GM21723 (cell line): ENCODE measurements around the gene PRKN.

Source experiments
- ATAC-seq: cut with Tn5 transposase; IDR thresholded peaks from one replicate; pipeline ENCODE4 v1.9.1; 2021; ENCODE audit warnings: mild to moderate bottlenecking, moderate library complexity; ENCODE audit not compliant: unreplicated experiment

The PRKN gene

GRCh38 chr6:162200945-162201690, 526.4 kb downstream of the PRKN start:
- ATAC-seq, result no peak

- ATAC-seq, result no peak
These were observed 527.5 kb downstream of the PRKN start for GRCh38 chr6:162200041-162200440.

DNA sequence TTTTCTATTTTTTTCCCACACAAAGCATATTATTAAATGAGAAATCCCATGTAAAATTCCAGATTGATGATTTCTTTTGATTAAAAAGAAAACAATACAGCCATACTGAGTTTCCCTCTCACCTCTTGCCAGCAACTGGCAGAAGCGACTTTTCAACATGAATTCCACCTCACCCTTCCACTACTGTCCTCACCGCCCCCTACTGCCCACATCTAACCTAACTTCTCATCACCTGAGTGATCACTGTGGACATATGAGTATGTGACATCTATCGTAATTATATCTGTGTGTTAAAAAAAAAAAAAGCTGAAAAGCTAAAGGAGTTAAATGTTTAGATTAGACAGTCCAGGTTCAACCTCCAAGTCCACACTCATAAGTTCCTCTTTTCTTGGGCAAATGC, 528.6 kb downstream of the PRKN start:
- ATAC-seq, result no peak

DNA sequence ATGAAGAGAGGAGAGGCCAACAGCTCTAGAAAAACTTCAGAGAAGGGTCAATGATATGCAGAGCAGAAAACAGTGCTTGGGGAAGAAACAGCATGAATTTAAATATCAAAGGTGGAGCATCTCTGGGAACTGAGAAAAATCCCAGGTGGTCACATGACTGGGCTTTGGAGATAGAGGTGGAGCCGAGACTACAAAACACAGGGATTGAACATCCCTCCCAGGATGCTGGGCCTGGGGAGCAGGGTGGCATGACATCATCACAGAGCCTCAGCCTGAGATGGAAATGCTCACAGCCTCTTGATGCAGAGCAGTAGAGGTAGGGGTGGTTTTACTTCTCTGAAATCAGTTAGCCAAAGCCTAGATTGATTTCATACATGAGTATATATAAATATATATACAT, 529.5 kb downstream of the PRKN start:
- no peak for ATAC-seq

DNA sequence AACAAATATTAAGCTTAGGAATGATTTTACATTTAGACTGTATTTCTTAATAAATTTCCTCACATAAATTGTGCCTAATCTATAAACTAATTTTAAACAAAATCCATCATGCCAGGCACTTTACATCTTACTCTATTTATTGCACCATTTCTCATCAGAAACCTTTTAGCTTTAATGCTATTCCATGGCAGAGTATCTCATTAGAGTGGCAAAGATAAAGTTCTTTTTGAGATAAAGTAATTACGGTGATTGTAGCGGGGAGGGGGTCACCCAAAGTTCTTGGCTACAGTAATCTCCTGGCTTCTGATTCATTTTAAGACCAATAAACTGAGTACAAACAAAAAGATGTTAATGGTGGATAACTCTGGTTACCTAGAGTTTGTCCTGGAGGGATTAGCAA, 532.1 kb downstream of the PRKN start:
- ATAC-seq, result no peak

DNA sequence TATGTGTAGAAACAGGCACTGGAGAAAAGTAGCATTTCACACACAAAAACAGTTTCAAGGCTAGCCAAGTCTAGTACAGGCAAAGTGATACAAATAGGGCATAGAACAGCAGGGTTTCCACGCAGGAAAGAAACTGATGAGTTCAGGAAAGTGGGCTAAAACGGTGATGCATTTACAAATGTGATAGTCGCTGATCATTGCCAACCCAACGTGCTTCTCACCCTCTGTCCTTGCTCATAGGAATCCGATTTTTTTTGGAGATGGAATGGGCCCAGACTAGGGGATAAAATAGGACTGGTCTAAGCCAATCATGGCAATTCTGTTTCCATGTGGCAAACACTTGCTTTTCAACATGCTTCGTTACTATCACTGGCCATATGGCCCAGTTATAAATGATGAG, 536.6 kb downstream of the PRKN start:
- no peak for ATAC-seq

GRCh38 chr6:162187168-162187935, 540.2 kb downstream of the PRKN start:
- ATAC-seq, result no peak

- no peak for ATAC-seq
These were observed 543.1 kb downstream of the PRKN start for GRCh38 chr6:162184465-162184864.

GRCh38 chr6:162181741-162182401, 545.7 kb downstream of the PRKN start:
- no peak for ATAC-seq

- no peak for ATAC-seq
These were observed 546.5 kb downstream of the PRKN start for GRCh38 chr6:162181111-162181510.

- ATAC-seq, result no peak
These were observed 548.2 kb downstream of the PRKN start for GRCh38 chr6:162179196-162179951.

GRCh38 chr6:162178666-162179065, 548.9 kb downstream of the PRKN start:
- ATAC-seq, result no peak

- ATAC-seq, result no peak
These were observed 549.3 kb downstream of the PRKN start for GRCh38 chr6:162178266-162178665.

GRCh38 chr6:162177746-162178145, 549.8 kb downstream of the PRKN start:
- ATAC-seq, result no peak

DNA sequence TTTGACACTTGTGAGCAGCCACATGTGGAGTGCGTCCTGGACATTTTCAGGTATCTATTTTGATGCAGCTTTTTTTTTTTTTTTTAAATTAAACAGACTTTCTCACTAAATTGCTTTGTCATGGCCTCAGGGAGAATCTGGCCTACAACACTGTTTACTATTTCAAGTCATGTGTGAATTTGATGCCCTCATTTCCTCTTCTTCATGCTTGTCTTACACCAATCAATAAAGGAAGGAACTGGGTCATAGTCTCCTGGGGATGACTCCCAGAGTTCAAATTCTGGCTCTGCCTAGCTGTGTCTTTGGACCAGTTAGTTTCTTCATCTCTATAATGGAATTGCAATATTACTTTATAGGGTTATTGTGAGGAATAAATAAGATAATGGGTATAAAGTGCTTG, 554.1 kb downstream of the PRKN start:
- ATAC-seq, result no peak

- no peak for ATAC-seq
These were observed 562.1 kb downstream of the PRKN start for GRCh38 chr6:162165479-162165878.

- ATAC-seq, result no peak
These were observed 570.2 kb downstream of the PRKN start for GRCh38 chr6:162157167-162157870.

DNA sequence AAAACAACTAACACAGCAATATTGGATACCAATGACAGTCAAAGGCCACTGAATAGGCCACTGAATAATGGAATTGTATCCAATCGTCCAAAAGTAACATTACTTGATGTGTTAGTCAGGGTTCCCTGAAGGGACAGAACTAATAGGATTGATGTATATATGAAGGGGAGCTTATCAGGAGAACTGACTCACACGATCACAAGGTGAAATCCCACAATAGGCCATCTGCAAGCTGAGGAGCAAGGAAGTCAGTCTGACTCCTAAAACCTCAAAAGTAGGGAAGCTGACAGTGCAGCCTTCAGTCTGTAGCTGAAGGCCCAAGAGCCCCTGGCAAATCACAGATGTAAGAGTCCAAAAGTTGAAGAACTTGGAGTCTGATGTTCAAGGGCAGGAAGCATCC, 571.4 kb downstream of the PRKN start:
- ATAC-seq, result no peak

- ATAC-seq, result no peak
These were observed 572.6 kb downstream of the PRKN start for GRCh38 chr6:162154930-162155329.

- no peak for ATAC-seq
These were observed 573.6 kb downstream of the PRKN start for GRCh38 chr6:162154001-162154400.

DNA sequence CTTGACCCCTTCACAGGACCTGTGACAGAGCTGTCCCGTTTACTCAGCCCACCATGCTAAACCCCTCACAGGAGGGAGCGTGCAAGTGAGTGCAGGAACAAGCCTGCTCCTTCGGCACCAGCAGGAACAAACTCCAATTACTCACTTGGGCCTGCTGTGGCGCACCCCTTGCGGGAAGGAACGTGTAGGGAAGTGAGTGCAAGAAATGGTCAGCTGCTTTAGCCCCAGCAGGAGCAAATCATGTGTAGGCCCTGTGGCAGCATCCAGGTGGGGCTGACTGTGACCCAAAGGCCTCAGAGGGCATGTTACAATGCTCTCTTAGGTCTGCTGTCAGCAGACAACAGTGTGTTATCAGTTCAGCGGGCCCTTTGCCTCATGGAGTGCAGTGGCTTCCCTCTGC, 574.4 kb downstream of the PRKN start:
- ATAC-seq, result no peak
